GM12891 (cell line): ENCODE results near the gene VPS37C.

Experiments used
- POLR2A ChIP-seq: IDR thresholded peaks from 2 replicates; pipeline ENCODE4 v1.6.1; 2011; ENCODE audit warnings: low read depth, low read length, control low read depth
- POLR2AphosphoS5 ChIP-seq: IDR thresholded peaks from 2 replicates; pipeline ENCODE4 v1.6.1; 2011; ENCODE audit warnings: low read depth, low read length, control low read depth
- POU2F2 ChIP-seq: IDR thresholded peaks from 2 replicates; pipeline ENCODE4 v1.6.1; 2011; ENCODE audit warnings: low read depth, mild to moderate bottlenecking, control low read depth, low read length, moderate library complexity
- SPI1 ChIP-seq: IDR thresholded peaks from 2 replicates; pipeline ENCODE4 v1.6.1; 2011; ENCODE audit warnings: low read depth, low read length, control low read depth
- TAF1 ChIP-seq: IDR thresholded peaks from 2 replicates; pipeline ENCODE4 v1.6.1; 2011; ENCODE audit warnings: low read depth, low read length, control low read depth

GRCh38 chr11:61121917-61122316 is 39.3 kb downstream of the VPS37C start:
- no peak for TF ChIP-seq POLR2A
- TF ChIP-seq POLR2AphosphoS5: no peak
- TF ChIP-seq TAF1: no peak
- TF ChIP-seq SPI1: no peak
- no peak for TF ChIP-seq POU2F2
